Brain microvascular endothelial cell (primary cell): ENCODE measurements around the gene VPREB3.

ENCODE experiments used
- DNase-seq: peaks from one replicate; pipeline ENCODE4 v3.0.0-alpha.2; 2020
- H3K27ac ChIP-seq: fragments of 250-450 bp; sonication (Bioruptor Pico); 2 replicates; pipeline ENCODE4 v1.5.1; 2020; ENCODE audit warnings: mild to moderate bottlenecking, moderate library complexity
- H3K27me3 ChIP-seq: fragments of 250-450 bp; sonication (Bioruptor Pico); replicated peaks from 2 replicates; pipeline ENCODE4 v1.5.1; 2020; ENCODE audit warnings: mild to moderate bottlenecking
- H3K36me3 ChIP-seq: fragments of 250-450 bp; sonication (Bioruptor Pico); replicated peaks from 2 replicates; pipeline ENCODE4 v1.5.1; 2020; ENCODE audit warnings: mild to moderate bottlenecking
- H3K4me3 ChIP-seq: 2 replicates; pipeline ENCODE4 v1.5.1; 2011; ENCODE audit warnings: low read depth, mild to moderate bottlenecking, control low read depth, low read length, moderate library complexity
- CTCF ChIP-seq: IDR thresholded peaks from 2 replicates; pipeline ENCODE4 v1.5.1; 2011; ENCODE audit warnings: low read depth, mild to moderate bottlenecking, moderate library complexity, low read length, control low read depth, inconsistent platforms; ENCODE audit errors: missing control alignments
- in situ Hi-C: cut with HindIII; loops from 2 replicates; pipeline ENCODE4 v1.10.0; 2017; ENCODE audit warnings: low sequenced_read_pairs, low pct_ligation_motif_present

VPREB3 gene

GRCh38 chr22:23759566-23759965 is 5.3 kb upstream of the VPREB3 start:
- Histone ChIP-seq H3K27me3 (no peaks in the 10 kb centered on the region), H3K4me3 (no peak overlapping the region), H3K36me3 (no peaks in the 10 kb centered on the region), H3K27ac (no peak overlapping the region)
- in situ Hi-C loops, result no loop called here
- DNase-seq, result no peak
- no peak for TF ChIP-seq CTCF

- no peak for TF ChIP-seq CTCF
- in situ Hi-C loops, result no loop called here
- Histone ChIP-seq H3K4me3 (no peak overlapping the region), H3K36me3 (no peaks in the 10 kb centered on the region), H3K27ac (no peak overlapping the region), H3K27me3 (no peaks in the 10 kb centered on the region)
- DNase-seq, result no peak
Measured at GRCh38 chr22:23756891-23757290, 2.7 kb upstream of the VPREB3 start.

- no peak for DNase-seq
- Histone ChIP-seq H3K36me3 (no peaks in the 10 kb centered on the region), H3K27me3 (no peaks in the 10 kb centered on the region), H3K4me3 (no peak overlapping the region), H3K27ac (no peak overlapping the region)
- TF ChIP-seq CTCF, result no peak
- in situ Hi-C loops, result no loop called here
Measured at GRCh38 chr22:23755711-23756110, 1.5 kb upstream of the VPREB3 start.

- Histone ChIP-seq H3K36me3 (no peaks in the 10 kb centered on the region), H3K27ac (no peak overlapping the region), H3K4me3 (no peak overlapping the region), H3K27me3 (no peaks in the 10 kb centered on the region)
- DNase-seq, result no peak
- TF ChIP-seq CTCF, result no peak
- in situ Hi-C loops, result no loop called here
Measured at GRCh38 chr22:23754980-23755636, 883 bp upstream of the VPREB3 start.

GRCh38 chr22:23753385-23753784 is 840 bp downstream of the VPREB3 start:
- Histone ChIP-seq H3K4me3 (no peak overlapping the region), H3K36me3 (no peaks in the 10 kb centered on the region), H3K27ac (no peak overlapping the region), H3K27me3 (no peaks in the 10 kb centered on the region)
- DNase-seq, result no peak
- TF ChIP-seq CTCF, result no peak
- in situ Hi-C loops, result no loop called here

GRCh38 chr22:23752750-23753149 is 1.5 kb downstream of the VPREB3 start:
- no peaks in the 10 kb centered on the region for H3K27me3 ChIP-seq
- H3K36me3 ChIP-seq, result no peaks in the 10 kb centered on the region
- no peak for TF ChIP-seq CTCF
- in situ Hi-C loops, result no loop called here
- H3K4me3 ChIP-seq, result no peak overlapping the region
- no peak for DNase-seq
- H3K27ac ChIP-seq, result no peak overlapping the region
